ENCODE data around the gene POMT2.

POMT2 gene

DNA sequence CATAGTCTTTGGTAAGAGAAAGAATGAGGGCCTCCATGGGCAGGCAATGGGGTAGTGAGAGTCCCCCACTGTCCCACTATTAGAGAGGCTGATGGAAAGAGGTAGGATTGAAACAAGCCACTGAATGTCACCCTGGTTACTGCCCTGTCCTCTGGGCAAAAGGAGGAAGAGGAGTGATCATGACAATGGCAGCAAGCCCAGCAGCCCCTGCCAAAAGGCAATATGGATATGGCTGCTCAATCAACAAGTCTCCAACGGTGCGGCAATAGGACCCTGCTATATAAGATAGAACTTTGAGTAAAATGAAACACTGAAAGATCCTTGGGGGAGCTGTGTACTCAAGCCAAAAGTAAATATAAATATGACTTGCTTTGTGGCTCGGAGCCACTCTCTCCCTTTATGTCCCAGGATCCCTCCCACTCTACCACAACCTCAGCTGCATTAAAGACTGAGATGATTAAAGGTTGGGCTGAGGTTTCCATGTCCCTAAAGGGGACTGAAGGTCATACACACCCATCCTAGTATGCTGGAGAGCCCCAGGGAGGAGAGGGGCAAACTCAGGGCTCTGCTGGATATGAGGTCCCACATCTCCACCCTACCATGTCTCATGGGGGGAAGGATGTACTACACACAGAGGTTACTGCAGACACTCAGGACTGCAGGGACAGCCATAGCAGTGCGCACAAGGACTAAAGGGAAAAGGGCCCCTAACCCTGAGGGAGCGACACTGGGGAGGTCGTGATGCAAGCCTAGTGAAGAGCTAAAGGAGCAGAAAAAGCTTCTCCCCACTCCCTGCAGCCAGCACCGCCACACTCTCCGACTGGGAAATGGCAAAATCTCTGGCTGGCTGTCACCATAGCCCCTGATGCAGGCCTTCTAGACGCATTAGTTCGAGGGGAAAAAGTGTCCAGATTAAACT, 5.9 kb downstream of the POMT2 start:
- Histone ChIP-seq H3K4me2 (ENCODE audit: low read length) (no peak overlapping the region), H3K79me2 (ENCODE audit: control insufficient read depth, low read length) (peaks cover 9% of the 10 kb centered on the region), H3K9me3 (ENCODE audit: control insufficient read depth, insufficient read depth, low read length) (no peaks in the 10 kb centered on the region), H3K36me3 (ENCODE audit: control insufficient read depth, low read length) (no peaks in the 10 kb centered on the region), H3K27me3 (ENCODE audit: control insufficient read depth, low read length) (no peaks in the 10 kb centered on the region), H3F3A (ENCODE audit: control insufficient read depth, insufficient read depth) (no peaks in the 10 kb centered on the region), H3K27ac (ENCODE audit: low read depth, low read length) (no peak overlapping the region), H3K4me1 (ENCODE audit: control insufficient read depth, low read length) (peaks cover 7% of the 10 kb centered on the region), H3K9me2 (replicated peaks; ENCODE audit: control insufficient read depth, low read length) (no peaks in the 10 kb centered on the region), H4K20me1 (ENCODE audit: control insufficient read depth, insufficient read depth, low read depth, low read length) (0 out of 2 replicates have a peak, but pooled peaks cover 3% of the 10 kb centered on the region), H3K4me3 (ENCODE audit: low read length) (no peak overlapping the region)
- TF ChIP-seq, protein P1, sequence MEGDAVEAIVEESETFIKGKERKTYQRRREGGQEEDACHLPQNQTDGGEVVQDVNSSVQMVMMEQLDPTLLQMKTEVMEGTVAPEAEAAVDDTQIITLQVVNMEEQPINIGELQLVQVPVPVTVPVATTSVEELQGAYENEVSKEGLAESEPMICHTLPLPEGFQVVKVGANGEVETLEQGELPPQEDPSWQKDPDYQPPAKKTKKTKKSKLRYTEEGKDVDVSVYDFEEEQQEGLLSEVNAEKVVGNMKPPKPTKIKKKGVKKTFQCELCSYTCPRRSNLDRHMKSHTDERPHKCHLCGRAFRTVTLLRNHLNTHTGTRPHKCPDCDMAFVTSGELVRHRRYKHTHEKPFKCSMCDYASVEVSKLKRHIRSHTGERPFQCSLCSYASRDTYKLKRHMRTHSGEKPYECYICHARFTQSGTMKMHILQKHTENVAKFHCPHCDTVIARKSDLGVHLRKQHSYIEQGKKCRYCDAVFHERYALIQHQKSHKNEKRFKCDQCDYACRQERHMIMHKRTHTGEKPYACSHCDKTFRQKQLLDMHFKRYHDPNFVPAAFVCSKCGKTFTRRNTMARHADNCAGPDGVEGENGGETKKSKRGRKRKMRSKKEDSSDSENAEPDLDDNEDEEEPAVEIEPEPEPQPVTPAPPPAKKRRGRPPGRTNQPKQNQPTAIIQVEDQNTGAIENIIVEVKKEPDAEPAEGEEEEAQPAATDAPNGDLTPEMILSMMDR (IDR thresholded peaks at IDR 0.05; ENCODE audit: low read depth, low read length, poor library complexity, severe bottlenecking): no peak
- TF ChIP-seq EZH2phosphoT487 (IDR thresholded peaks at IDR 0.05; ENCODE audit: borderline replicate concordance, low read length): no peak

DNA sequence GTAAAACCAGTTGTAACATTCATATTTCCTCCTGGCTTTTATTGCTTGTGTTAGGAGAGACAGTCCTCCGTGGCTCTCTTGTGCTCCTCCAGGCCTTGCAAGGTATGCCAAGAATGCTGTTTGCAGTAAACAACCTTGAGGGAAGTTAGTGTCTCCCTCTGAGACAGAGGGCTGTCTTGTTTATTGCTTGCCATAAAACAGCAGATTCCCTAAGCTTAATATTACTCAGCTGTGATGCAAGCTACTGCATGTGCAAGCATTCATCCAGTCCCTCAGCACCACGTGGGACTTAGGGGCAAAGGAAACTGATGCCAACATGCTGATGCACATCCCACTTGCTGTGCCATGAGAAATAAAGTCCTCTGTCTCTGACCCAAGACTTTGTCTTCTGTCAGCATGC, 6.6 kb downstream of the POMT2 start:
- Histone ChIP-seq H3K79me2 (ENCODE audit: control insufficient read depth, low read length) (peaks cover 1% of the 10 kb centered on the region), H3K4me2 (ENCODE audit: low read length) (no peak overlapping the region), H3F3A (ENCODE audit: control insufficient read depth, insufficient read depth) (no peaks in the 10 kb centered on the region), H3K27ac (ENCODE audit: low read depth, low read length) (no peak overlapping the region), H3K9me3 (ENCODE audit: control insufficient read depth, insufficient read depth, low read length) (no peaks in the 10 kb centered on the region), H4K20me1 (ENCODE audit: control insufficient read depth, insufficient read depth, low read depth, low read length) (0 out of 2 replicates have a peak, but pooled peaks cover 3% of the 10 kb centered on the region), H3K27me3 (ENCODE audit: control insufficient read depth, low read length) (no peaks in the 10 kb centered on the region), H3K9me2 (replicated peaks; ENCODE audit: control insufficient read depth, low read length) (no peaks in the 10 kb centered on the region), H3K36me3 (ENCODE audit: control insufficient read depth, low read length) (no peaks in the 10 kb centered on the region), H3K4me3 (ENCODE audit: low read length) (no peak overlapping the region), H3K4me1 (ENCODE audit: control insufficient read depth, low read length) (peaks cover 3% of the 10 kb centered on the region; the same call in 1 of the 2 replicates)
- TF ChIP-seq EZH2phosphoT487 (IDR thresholded peaks at IDR 0.05; ENCODE audit: borderline replicate concordance, low read length): no peak
- TF ChIP-seq, protein P1 (IDR thresholded peaks at IDR 0.05; ENCODE audit: low read depth, low read length, poor library complexity, severe bottlenecking): no peak

DNA sequence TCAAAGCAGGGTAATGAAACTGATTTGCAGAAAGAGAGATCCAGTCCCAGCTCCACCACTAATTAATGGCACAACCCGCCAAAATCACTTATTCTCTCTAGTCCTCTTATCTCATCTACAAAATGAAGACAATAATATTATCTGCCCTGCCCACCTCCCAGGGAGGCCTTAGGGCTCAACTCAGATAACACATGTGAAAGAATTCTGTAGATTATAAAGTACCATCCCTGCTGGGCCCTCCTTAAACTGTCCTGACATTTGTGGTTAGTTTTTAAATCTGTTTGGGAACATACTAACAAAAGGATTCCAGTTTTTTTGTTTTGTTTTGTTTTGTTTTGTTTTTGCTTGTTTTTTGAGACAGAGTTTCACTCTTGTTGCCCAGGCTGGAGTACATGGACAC, 7.3 kb downstream of the POMT2 start:
- Histone ChIP-seq H3K9me3 (ENCODE audit: control insufficient read depth, insufficient read depth, low read length) (no peaks in the 10 kb centered on the region), H3F3A (ENCODE audit: control insufficient read depth, insufficient read depth) (no peaks in the 10 kb centered on the region), H4K20me1 (ENCODE audit: control insufficient read depth, insufficient read depth, low read depth, low read length) (0 out of 2 replicates have a peak, but pooled peaks cover 3% of the 10 kb centered on the region), H3K9me2 (replicated peaks; ENCODE audit: control insufficient read depth, low read length) (no peaks in the 10 kb centered on the region), H3K27me3 (ENCODE audit: control insufficient read depth, low read length) (no peaks in the 10 kb centered on the region), H3K36me3 (ENCODE audit: control insufficient read depth, low read length) (no peaks in the 10 kb centered on the region), H3K79me2 (ENCODE audit: control insufficient read depth, low read length) (no peaks in the 10 kb centered on the region; the same call in none of the 2 replicates), H3K27ac (ENCODE audit: low read depth, low read length) (no peak overlapping the region), H3K4me3 (ENCODE audit: low read length) (no peak overlapping the region), H3K4me1 (ENCODE audit: control insufficient read depth, low read length) (peaks cover 3% of the 10 kb centered on the region; the same call in 1 of the 2 replicates), H3K4me2 (ENCODE audit: low read length) (no peak overlapping the region)
- TF ChIP-seq EZH2phosphoT487 (IDR thresholded peaks at IDR 0.05; ENCODE audit: borderline replicate concordance, low read length): no peak

DNA sequence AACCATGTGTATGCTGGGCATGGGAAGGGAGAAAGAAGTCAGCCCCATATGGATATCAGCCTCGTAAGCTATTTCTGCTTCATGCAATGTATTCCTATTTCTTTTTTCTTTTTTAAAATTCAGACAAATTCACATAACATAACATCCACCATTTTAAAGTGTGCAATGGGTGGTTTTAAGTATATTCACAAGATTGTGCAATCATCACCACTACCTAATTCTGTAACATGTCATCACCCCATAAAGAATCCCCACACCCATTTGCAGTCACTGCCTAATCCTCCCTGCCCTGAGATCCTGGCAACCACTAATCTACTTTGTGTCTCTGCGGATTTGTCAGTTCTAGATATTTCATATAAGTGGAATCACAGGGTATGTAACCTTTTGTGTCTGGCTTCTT, 9.5 kb downstream of the POMT2 start:
- H3K9me3 ChIP-seq (ENCODE audit: control insufficient read depth, insufficient read depth, low read length): no peaks in the 10 kb centered on the region
- no peaks in the 10 kb centered on the region for H4K20me1 ChIP-seq (ENCODE audit: control insufficient read depth, insufficient read depth, low read depth, low read length)
- no peaks in the 10 kb centered on the region for H3F3A ChIP-seq (ENCODE audit: control insufficient read depth, insufficient read depth)
- no peak overlapping the region for H3K27ac ChIP-seq (ENCODE audit: low read depth, low read length)
- no peak overlapping the region for H3K4me3 ChIP-seq (ENCODE audit: low read length)
- no peaks in the 10 kb centered on the region for H3K9me2 ChIP-seq (replicated peaks; ENCODE audit: control insufficient read depth, low read length)
- H3K79me2 ChIP-seq (ENCODE audit: control insufficient read depth, low read length): no peaks in the 10 kb centered on the region; the same call in 1 of the 2 replicates
- no peaks in the 10 kb centered on the region for H3K27me3 ChIP-seq (ENCODE audit: control insufficient read depth, low read length)
- TF ChIP-seq, protein P1 (IDR thresholded peaks at IDR 0.05; ENCODE audit: low read depth, low read length, poor library complexity, severe bottlenecking): no peak
- TF ChIP-seq EZH2phosphoT487 (IDR thresholded peaks at IDR 0.05; ENCODE audit: borderline replicate concordance, low read length): no peak
- H3K4me2 ChIP-seq (ENCODE audit: low read length): no peak overlapping the region
- no peaks in the 10 kb centered on the region for H3K36me3 ChIP-seq (ENCODE audit: control insufficient read depth, low read length)
- H3K4me1 ChIP-seq (ENCODE audit: control insufficient read depth, low read length): peaks cover 3% of the 10 kb centered on the region; the same call in 1 of the 2 replicates
